GM21390 (cell line): ENCODE measurements around the gene CALU.
A peak's percentile ranks its signal among the peaks of the same experiment; 100 is the strongest.

Source experiments
- ATAC-seq: cut with Tn5 transposase; IDR thresholded peaks from one replicate; pipeline ENCODE4 v1.9.1; 2021; ENCODE audit not compliant: unreplicated experiment

CALU gene

DNA sequence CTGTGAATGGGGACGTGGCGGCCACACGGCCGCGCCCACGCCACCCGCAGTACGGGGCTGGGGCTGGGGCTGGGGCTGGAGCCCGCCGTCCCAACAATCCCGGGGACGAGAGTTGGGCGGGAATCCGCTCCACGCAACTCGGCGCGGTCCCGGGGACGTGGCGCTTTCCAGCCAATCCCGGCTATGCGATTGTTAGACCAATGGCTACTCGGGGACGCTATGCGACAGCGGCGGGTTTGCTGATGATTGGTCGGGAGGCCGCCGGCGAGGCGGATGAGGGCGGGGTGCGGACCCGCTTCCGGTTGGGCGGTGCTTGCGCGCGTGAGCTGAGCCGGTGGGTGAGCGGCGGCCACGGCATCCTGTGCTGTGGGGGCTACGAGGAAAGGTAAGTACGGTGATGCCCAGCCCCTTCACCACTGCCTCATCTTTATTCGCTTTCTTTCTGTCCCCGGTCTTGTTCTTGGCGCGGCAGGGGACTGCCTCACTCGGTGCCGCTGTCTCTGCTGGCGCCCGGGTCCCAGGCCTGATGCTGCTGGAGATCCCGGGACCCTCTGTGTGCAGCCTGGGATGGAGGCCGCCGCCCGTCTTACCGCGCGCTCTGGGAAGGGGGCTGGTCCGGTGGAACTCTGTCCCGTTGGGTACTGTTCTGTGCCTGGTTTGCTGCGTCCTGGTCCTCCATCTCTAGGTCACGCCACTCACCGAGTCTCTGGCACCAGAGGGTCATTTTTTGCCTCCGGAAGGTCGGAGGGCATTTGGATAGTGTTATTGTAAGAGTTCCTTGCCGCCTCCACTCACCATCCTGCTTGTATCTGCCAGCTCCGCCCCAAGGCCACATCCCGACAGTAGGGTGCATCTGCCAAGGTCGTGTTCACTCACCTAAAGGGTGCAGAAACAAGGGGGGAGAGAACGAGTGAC lies at the start of gene CALU:
Gene CALU (plus strand): TSS at position 312 of the 915 bp plus-strand sequence. CDS start 9,225 bp downstream, outside the sequence.
- ATAC-seq = peak; percentile 99

DNA sequence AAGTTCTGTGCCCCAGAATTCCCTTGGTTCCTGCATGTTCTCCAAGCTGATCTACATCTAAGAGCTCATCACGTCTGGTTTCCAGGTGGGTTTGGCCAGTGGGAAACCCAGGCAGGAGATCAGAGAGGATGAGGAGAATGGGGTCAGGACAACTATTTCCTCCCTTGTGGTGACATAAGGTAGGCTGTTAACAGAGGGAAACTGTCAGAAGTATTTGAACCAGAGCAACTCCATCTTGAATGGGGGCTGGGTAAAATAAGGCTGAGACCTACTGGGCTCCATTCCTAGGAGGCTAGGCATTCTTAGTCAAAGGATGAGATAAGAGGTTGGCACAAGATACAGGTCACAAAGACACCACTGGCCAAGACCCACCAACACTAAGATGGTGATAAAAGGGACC lies 47.9 kb upstream of the CALU start:
- ATAC-seq = no peak

DNA sequence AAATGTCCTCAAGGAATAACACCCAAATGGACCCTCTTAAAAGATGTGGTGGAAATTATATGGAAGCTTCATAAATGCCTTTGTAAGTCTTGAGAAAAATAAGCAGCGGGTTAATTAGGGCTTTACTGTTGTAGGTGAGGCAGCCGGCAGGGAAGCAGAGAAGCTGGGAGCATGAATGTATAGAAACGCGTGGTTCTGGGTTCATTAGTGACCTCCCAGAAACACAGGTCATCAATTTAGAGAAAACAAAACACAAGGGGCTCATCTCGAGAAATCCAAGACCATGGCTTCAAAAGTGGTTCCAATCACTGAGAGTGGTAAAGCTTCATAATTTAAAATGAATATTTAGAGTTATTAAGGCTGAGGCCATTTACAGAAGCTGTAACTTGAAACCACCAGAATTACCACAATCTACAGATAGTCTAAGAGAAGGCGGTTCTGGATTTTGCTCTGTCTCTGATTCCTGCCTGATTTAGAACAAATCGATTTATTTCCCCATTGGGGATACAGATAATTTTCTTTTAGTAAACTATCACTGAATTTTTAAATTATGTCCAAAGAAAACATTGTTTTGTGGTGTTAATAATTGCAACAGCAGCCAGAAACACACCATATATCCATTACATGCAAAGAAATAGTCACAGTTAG lies 46.4 kb upstream of the CALU start:
- ATAC-seq = no peak

DNA sequence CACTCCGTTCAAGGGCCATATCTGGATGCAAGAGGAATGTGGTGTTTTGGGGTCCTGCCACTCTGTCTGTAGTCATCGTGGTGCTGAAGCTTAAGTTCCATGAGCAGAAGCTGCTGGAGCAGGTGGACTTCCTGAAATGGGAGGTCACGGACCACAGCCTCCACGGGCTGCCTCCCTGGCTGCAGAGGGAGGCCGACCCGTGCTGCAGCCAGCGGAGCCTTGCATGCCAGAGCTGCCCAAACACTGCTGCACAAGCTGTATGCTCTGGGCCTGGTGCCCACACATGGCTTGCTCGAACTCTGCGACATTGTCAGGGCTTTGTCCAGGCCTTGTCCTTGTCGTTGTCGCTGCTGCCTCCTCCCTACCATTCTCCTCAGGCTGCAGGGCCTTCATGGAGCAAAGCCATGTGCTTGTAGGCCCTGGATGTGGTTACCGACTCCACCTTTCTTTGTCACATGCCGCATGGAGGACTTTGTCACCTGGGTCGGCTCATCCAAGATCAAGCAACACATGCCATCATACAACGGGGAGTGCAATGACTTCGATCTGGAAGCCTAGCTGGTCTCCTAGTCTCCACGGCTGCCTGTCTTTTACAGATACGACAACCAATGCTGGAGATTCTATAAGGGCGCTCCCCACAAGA lies 45.7 kb upstream of the CALU start:
- no peak for ATAC-seq

DNA sequence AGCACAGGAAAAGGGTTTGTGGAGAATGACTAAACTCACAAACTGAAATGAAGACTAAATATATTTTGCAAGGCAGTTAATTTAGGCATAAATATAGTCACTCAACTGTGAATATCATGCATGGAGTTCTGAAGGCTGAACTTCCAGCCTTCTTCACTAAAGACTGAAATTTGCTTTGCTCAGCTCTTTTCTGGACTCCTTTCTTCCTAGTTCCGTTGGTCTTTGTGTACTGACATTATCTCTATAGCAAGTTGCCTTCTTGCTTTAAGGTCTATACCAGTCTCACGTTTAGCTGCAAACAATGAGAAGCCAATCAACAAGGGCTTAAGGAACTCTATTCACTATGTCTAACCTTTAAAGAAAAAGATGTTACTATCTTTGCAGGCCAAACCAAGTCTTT lies 44.4 kb upstream of the CALU start:
- no peak for ATAC-seq

DNA sequence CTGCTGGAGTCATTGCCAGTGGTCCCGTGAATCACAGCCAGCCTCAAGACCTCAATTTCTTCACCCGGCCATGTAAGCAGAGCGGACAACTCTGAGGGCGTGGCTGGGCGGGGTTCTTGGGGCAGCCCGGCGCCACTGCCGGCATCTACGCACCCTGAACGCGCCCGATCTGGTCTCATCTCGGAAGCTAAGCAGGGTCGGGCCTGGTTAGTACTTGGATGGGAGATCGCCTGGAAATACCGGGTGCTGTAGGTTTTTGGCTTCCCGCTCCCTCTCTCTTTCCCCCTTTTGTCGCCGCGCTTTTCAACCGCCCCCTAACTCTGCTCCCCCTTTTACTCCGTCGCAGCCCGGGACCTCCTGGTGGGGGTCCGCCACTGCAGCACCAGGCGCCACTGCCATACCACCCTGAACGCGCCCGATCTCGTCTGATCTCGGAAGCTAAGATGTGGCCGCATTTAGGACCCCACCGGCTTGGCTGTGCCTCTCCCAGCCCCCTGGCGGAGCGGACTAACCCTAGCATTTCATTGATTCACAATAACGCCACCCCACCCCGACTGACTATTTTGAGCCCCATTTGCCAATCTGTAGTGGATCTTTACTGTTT lies 41.8 kb upstream of the CALU start:
- no peak for ATAC-seq

DNA sequence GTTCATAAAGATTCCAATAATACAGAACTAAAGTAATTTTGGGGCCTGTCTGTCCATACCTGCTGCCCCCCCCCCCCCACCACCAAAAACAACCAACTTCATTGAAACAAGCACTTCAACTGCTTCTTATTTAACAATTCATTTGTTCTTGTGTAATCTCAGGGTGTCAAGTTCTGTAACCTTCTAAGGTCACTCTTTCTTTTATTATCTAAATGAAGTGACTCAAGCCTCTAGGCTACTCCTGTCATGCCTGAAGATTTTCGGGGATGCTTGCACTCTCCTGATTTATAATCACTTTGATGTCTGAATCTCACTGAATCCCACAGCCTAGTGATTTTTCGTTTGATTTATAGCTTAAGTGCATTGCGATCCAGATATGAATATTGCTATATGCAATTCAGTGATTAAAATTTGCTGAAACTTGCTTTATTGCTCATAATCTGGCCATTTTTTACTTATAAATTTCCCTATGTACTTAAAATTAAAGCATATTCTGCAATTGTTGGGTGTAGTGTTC lies 39.9 kb upstream of the CALU start:
- ATAC-seq = no peak

DNA sequence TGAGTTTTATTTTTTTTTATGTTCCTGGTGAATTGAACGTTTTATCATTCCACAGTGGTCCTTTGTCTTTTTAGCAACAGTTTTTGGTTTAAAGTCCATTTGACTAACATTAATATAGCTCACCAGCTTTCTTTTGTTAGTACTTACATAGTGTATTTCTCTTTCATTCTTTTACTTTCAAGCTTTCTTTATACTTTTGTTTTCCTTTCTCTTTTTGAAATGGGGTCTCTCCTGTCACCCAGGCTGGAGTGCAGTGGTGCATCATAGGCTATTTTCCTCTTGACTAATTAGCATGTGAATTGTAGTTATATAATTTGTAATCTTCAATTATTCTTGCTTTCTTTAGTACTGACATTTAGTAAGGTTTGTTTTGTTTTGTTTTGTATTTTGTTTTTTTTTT lies 39.3 kb upstream of the CALU start:
- ATAC-seq = no peak

DNA sequence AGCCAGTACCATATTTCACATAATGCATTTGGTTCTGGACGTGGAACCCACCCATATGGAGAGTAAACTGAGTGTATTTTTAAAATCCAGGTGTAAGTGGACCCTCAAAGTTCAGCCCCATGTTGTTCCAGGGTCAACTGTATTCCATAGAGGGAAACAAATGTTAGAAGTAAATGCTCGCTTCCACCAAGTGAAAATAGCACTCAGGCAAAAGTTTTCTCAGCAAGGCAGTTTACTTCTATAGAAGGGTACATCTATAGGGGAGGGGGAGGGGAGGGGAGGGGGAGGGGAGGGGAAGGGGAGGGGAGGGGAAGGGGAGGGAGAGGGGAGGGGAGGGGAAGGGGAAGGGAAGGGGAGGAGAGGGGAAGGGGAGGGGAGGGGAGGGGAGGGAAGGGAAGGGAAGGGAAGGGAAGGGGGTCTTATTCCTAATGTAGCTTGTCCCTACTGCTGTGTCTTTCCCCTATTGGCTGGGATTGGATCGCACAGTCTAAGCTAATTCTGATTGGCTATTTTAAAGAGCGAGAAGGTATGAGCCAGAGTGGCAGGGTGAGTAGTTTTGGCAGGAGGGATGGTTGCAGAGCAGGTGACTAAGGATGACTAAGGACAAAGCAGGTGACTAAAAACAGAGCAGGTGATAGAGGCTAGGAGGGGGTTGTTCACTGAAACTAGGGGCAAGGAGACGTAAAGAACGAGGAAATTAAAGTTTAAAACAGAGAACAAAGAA lies 37.9 kb upstream of the CALU start:
- no peak for ATAC-seq

DNA sequence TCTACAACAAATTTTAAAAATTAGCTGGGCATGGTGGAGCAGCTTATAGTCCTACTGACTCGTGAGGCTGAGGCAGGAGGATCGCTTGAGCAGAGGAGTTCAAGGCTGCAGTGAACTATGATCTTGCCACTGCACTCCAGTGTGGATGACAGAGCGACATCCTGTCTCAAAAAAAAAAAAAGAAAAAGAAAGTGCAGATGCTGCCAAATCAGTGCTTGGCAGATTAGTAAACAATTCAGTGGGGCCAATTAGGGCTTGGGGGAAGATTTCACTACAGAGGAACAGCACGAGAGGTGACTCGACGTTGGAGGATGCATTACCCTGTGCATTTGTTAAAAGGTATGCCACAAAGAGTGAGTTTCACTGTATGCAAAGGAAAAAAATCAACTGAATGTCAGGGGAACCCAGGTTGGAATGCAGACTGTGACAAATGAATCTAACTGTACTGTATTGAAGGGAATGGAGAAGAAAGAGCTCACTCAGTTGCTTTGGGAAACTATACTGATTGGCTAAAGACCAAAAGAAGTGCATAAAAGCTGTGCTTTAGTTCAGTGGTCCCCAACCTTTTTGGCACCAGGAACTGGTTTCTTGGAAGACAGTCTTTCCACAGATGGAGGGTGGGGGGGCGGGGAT lies 35.4 kb upstream of the CALU start:
- no peak for ATAC-seq

DNA sequence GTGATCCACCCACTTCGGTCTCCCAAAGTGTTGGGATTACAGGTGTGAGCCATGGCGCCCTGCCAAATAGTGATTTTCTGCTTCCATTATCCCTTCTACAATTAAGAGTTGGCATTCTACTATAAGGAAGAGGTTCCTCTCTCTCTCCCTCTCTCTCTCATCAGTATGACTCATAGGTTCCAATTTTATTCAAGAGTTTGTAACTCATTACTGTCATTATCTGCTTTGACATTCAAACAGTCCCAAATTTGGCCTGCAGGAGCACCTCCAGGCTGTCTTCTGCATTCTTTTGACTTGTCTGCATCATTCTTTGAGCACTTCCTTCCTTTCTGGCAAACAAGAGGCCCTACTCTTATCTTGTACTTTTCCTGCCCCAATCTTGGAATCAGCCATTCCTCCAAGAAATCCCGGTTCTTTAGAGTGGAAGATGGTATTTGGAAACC lies 33.2 kb upstream of the CALU start:
- ATAC-seq = no peak

DNA sequence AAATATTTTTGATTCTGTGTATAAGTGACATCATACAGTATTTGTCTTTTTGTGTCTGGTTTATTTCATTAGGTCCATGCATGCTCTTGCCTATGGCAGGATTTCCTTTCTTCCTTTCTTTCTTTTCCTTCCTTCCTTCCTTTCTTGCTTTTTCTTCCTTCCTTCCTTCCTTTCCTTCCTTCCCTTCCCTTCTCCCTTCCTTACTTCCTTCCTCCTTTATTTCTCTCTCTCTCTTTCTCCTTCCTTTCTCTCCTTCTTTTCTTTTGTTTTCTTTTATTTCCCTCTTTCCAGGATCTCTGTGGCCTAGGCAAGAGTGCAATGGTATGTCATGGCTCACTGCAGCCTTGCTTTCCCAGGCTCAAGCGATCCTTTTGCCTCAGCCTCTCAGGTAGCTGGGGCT lies 31.4 kb upstream of the CALU start:
- no peak for ATAC-seq

DNA sequence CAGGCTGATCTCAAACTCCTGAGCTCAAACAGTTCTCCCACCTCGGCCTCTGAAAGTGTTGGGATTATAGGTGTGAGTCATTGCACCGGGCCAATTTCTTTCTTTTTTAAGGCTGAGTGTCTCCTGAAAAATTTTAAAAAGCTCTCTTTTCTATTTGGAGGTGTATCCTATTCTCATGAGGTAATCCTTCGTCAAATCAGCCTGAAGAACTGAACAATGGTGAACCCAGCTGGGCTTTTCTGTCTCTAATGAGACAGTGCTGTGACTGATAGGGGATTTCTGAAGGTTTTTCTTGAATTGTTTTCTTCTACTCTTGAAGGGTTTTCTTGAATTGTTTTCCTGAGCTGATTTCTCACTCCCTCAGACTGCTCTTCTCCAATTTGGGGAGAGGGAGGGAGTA lies 30.9 kb upstream of the CALU start:
- no peak for ATAC-seq

DNA sequence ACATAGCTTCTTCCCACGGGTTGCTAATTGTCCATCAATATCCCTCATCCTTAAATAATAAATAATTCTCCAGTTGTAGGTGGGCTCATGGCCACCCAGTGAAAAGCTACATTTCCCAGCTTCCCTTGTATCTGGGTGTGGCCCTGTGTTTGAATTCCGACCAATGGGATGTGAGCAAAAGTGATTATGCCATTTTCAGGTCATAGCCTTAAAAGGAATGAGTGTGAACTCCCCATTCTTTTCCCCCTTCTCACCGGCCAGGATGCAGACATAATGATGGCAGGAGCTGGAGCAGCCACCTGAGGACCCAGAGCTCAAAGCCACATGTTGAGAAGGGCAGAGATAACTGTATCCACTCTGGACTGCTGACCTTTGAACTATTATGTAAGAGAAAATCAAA lies 30.3 kb upstream of the CALU start:
- ATAC-seq = no peak

DNA sequence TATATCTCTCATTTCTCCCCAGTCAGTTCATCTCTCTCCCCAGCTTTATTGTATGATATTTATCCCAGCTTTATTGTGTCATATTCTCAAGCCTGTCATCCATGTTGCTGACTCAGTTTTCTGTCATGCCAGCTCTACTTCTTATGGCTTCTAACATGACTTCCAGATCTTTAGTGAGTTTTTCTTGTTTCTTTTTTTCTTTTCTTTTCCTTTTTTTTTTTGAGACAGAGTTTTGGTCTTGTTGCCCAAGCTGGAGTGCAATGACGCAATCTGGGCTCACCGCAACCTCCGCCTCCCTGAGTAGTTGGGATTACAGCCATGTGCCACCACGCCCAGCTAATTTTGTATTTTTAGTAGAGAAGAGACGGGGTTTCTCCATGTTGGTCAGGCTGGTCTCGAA lies 28.7 kb upstream of the CALU start:
- ATAC-seq = no peak

DNA sequence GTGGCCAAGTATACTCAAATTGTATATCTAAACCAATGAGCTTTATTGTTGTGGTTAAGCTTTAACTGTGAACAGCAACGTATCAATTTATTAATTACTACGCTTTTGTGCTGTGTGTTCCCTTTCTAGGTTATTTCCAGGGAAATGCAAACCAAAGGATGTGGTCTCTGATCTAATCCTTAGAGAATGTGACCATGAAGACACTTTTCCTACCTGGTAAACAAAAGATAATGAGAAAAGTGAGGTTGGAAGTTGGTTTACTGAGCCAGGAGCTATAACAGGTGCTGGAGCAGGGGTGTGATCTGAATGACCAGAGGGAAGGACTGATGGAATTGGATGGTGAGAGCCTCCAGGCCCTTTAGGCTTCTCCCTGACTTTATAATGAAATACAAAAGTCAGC lies 25.4 kb upstream of the CALU start:
- no peak for ATAC-seq

DNA sequence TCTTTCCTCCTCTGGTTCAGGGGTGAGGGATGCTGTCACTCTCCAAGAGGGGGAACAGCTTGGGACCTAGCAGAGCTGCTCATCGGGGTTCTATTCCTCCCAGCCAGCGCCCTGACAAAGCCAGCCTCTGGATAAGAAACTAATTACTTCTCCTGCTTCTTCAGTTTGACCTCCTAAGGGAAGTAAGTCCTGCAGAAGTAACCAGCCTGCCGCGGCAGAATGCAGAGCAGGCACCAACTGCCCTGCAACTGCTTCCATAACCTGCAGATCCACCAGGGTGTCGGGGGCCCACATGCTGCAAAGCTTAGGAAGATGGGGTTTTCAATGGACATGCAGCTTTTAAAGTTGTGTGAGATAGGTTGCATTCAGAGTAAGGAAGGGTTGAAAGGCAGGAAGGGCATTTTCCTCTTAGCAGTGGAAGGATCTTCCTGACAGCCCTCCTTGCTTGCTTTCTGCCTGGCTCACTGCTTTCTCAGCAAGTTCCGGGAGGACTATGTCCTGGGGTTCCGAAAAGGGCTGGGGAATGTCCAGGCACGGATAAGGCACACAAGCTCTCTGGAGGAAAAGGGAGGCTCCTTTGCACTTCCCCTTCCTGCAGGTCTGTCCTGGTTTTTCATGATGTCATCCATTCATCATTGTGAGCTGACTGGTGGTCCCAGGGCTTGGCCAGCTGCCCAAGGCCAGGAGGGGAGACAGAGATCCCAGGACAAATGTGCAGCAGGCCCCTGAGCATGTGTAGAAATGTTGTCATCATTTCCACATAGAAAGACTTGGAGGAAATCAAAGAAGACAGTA lies 24.3 kb upstream of the CALU start:
- no peak for ATAC-seq

DNA sequence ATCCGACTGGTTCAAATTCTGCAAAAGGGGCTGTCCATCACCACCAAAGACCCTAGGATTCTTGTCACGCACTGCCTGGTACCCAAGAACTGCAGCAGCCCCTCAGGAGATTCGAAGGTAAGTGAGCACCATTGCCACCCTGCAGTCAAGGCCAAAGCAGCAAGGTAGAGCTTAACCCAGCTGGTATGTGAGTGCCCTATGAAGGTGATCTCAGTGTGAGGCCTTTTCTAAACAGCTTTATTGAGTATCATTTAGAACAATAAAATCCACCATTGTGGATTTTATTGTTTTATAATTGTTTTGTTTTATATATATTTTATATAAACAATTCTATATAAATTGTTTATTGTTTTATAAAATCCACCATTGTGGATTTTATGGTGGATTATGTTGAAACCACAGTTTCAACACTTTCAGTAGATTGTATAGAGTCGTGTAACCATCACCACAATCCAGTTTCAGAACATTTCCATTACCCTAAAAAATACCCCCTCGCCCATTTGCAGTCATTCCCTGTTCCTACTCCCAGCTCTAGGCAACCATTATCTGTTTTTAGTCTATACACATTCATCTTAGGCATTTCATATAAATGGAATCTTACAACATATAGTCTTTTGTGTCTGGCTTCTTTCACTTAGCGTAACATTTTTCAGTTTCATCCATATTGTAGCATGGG lies 20.1 kb upstream of the CALU start:
- ATAC-seq = no peak

DNA sequence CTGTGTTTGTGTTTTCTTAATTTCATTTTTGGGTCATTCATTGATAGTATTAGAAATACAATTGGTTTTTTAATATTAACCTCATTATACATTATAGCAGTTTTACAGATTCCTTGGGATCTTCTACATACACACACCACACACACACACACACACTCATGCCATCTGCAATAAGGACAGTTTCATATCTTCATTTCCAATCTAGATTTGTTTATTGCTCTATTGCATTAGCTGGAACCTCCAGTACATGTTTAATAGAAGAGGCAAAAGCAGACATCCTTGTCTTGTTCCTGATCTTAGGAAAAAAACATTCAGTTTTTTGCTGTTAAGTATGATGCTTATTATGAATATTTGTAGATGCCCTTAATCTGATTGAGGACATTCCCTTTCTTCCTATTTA lies 17.8 kb upstream of the CALU start:
- no peak for ATAC-seq
